ENCODE measurements around the gene CBFB. TPM values are rescaled to one million over a fixed set of nuclear protein-coding genes. Genes with fewer than 3 reads are reported as not detected.
A peak's percentile ranks its signal among the peaks of the same experiment; 100 is the strongest.

CBFB gene
- 57.4 and 64.5 TPM in 2 replicates for total RNA-seq

DNA sequence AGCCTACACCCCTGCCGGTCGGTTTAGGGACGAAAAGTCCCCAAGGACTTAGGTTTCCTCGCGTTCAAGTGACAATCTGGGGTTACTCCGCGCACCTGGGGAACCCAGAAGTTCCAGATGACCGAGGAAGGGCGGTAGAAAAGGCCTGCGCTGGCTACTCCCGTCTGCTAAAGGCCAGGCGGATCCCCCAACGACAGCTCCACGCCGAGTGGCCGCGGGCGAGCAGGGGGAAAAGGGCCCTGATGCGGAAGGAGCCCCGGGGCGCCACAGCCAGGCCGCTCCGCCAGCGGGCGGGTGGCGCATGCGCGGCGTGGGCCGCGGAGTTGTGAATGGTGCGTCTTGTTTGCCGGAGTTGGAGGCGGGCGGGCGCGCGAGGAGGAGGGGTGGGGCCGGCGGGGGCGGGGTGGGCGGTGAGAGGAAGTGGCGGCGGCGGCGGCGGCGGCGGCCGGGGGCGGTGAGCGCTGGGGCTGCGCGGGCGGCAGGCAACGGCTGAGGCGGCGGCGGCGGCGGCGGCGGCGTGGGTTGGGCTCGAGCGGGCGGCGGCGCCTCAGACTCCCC, at the start of gene CBFB:
Gene CBFB (plus strand): TSS at position 454 of the 558 bp plus-strand sequence. CDS start 259 bp downstream, outside the sequence.
- H3K27me3 ChIP-seq (ENCODE audit: control insufficient read depth, insufficient read depth, low read length): no peaks in the 10 kb centered on the region
- peak within 1 kb of the TSS; percentile 70 for H3K4me3 ChIP-seq (ENCODE audit: low read depth, low read length)
- TF ChIP-seq, protein P1, sequence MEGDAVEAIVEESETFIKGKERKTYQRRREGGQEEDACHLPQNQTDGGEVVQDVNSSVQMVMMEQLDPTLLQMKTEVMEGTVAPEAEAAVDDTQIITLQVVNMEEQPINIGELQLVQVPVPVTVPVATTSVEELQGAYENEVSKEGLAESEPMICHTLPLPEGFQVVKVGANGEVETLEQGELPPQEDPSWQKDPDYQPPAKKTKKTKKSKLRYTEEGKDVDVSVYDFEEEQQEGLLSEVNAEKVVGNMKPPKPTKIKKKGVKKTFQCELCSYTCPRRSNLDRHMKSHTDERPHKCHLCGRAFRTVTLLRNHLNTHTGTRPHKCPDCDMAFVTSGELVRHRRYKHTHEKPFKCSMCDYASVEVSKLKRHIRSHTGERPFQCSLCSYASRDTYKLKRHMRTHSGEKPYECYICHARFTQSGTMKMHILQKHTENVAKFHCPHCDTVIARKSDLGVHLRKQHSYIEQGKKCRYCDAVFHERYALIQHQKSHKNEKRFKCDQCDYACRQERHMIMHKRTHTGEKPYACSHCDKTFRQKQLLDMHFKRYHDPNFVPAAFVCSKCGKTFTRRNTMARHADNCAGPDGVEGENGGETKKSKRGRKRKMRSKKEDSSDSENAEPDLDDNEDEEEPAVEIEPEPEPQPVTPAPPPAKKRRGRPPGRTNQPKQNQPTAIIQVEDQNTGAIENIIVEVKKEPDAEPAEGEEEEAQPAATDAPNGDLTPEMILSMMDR (IDR thresholded peaks at IDR 0.05; ENCODE audit: insufficient read depth, low read length, poor library complexity, severe bottlenecking): no peak
- H3K36me3 ChIP-seq (ENCODE audit: control insufficient read depth, insufficient read depth, low read length): no peaks in the 10 kb centered on the region
- DNase-seq (ENCODE audit: low read depth): peak; percentile 63

GRCh38 chr16:66983033-66983432, 45.9 kb upstream of the CBFB start:
- Histone ChIP-seq H3K27me3 (ENCODE audit: control insufficient read depth, insufficient read depth, low read length) (no peaks in the 10 kb centered on the region), H3K4me3 (ENCODE audit: low read depth, low read length) (no peak overlapping the region), H3K36me3 (ENCODE audit: control insufficient read depth, insufficient read depth, low read length) (no peaks in the 10 kb centered on the region)
- DNase-seq (ENCODE audit: low read depth): no peak
- TF ChIP-seq, protein P1 (IDR thresholded peaks at IDR 0.05; ENCODE audit: insufficient read depth, low read length, poor library complexity, severe bottlenecking): no peak

GRCh38 chr16:66984892-66985311, 44.0 kb upstream of the CBFB start:
- DNase-seq (ENCODE audit: low read depth): no peak
- no peaks in the 10 kb centered on the region for H3K27me3 ChIP-seq (ENCODE audit: control insufficient read depth, insufficient read depth, low read length)
- TF ChIP-seq, protein P1 (IDR thresholded peaks at IDR 0.05; ENCODE audit: insufficient read depth, low read length, poor library complexity, severe bottlenecking): no peak
- no peak overlapping the region for H3K4me3 ChIP-seq (ENCODE audit: low read depth, low read length)
- H3K36me3 ChIP-seq (ENCODE audit: control insufficient read depth, insufficient read depth, low read length): no peaks in the 10 kb centered on the region

DNA sequence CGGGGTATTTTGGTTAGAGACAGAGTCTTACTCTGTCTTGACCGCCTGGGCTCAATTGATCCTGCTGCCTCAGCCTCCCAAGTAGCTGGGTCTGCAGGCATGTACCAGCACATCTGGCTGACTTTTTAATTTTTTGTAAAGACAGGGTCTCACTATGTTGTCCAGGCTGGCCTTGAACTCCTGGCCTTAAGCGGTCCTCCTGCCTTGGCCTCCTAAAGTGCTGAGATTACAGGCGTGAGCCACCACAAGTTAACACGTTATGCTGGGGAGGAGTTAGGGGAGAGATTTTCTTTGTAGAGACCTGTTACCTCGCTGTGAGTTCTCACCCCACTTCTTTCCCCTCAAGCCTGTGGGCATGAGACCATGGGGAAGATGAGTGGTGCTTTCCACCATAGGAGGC, 42.4 kb upstream of the CBFB start:
- Histone ChIP-seq H3K36me3 (ENCODE audit: control insufficient read depth, insufficient read depth, low read length) (no peaks in the 10 kb centered on the region), H3K27me3 (ENCODE audit: control insufficient read depth, insufficient read depth, low read length) (no peaks in the 10 kb centered on the region), H3K4me3 (ENCODE audit: low read depth, low read length) (no peak overlapping the region)
- TF ChIP-seq, protein P1 (IDR thresholded peaks at IDR 0.05; ENCODE audit: insufficient read depth, low read length, poor library complexity, severe bottlenecking): no peak
- DNase-seq (ENCODE audit: low read depth): no peak

DNA sequence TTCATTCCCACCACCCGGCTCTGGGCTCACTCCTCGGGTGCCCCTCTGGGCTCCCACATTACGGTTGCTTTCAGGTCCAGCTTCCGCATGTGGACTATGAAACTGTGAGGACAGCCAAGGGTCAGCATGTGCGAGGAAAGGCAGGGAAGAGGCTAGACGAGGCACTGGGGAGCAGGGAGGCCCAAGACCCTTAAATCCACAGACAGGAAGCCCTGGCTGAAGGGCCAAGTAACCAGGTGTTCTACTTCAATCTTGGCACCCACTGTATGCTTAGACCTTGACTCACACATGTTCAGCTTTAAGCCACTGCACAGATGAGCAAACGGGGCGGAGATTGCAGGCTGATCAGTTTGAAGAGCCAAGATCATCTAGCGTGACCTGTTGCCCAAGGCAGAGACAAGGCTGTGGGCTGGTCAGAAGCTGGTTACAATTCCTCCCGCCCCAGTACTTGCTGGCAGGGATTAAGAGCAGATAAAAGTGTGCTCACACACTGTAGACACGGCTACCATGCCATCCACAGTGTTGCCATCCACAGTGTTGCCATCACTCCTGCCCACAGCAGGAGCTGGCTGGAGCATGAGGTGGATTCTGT, 40.7 kb upstream of the CBFB start, which contains the start of gene CES4A:
Gene CES4A (plus strand): TSS at position 393 of the 592 bp plus-strand sequence. CDS start 184 bp downstream, at position 577.
- TF ChIP-seq, protein P1 (IDR thresholded peaks at IDR 0.05; ENCODE audit: insufficient read depth, low read length, poor library complexity, severe bottlenecking): no peak
- Histone ChIP-seq H3K36me3 (ENCODE audit: control insufficient read depth, insufficient read depth, low read length) (no peaks in the 10 kb centered on the region), H3K27me3 (ENCODE audit: control insufficient read depth, insufficient read depth, low read length) (no peaks in the 10 kb centered on the region), H3K4me3 (ENCODE audit: low read depth, low read length) (no peak within 1 kb of the TSS)
- peak; percentile 90 for DNase-seq (ENCODE audit: low read depth)

All from kidney epithelial cell (primary cell).